Caco-2 (cell line): ENCODE measurements around the gene BBC3. TPM values are rescaled to one million over a fixed set of nuclear protein-coding genes. Genes with fewer than 3 reads are reported as not detected.

Experiments
- BruUV-seq: library from RNA; stranded (reverse); fragments of 400-500 nt; replicated peaks from 2 replicates; lab custom pipeline; 2021; lab: Mats Ljungman, UMichigan
- CTCF ChIA-PET: fragments of 300-600 bp; sonication (Branson Sonifier 250); formaldehyde crosslinking; loops from one replicate; lab custom pipeline; 2022; ENCODE audit warnings: antibody characterized with exemption; lab: Charles Lee
- POLR2A ChIA-PET: fragments of 300-600 bp; sonication (Branson Sonifier 250); formaldehyde crosslinking; loops from one replicate; lab custom pipeline; 2022; ENCODE audit warnings: antibody characterized with exemption; lab: Charles Lee
- DNase-seq, 2 experiments: peaks; one replicate each; pipeline versions ENCODE4 v3.0.0 to v3.0.0-alpha.2; 2020 to 2022
- H3K27me3 ChIP-seq: replicated peaks from 2 replicates; pipeline ENCODE4 v1.6.0; 2011; ENCODE audit warnings: low read length; ENCODE audit not compliant: control insufficient read depth, insufficient read depth
- H3K36me3 ChIP-seq: 2 replicates; pipeline ENCODE4 v1.5.1; 2011; ENCODE audit warnings: low read length; ENCODE audit not compliant: control insufficient read depth, insufficient read depth
- H3K4me1 ChIP-seq: fragments of 250-450 bp; sonication (Bioruptor Pico); 2 replicates; pipeline ENCODE4 v1.5.1; 2020; ENCODE audit warnings: mild to moderate bottlenecking
- H3K4me3 ChIP-seq: 2 replicates; pipeline ENCODE4 v1.5.1; 2011; ENCODE audit warnings: low read depth, mild to moderate bottlenecking, control low read depth, low read length
- H3K9me3 ChIP-seq: fragments of 250-450 bp; sonication (Bioruptor Pico); 2 replicates; pipeline ENCODE4 v1.5.1; 2020; ENCODE audit warnings: mild to moderate bottlenecking, moderate library complexity
- H3K27ac Mint-ChIP-seq: one replicate; pipeline ENCODE4 v1.8.0; 2022; ENCODE audit warnings: mixed read lengths; ENCODE audit not compliant: unreplicated experiment
- H3K27me3 Mint-ChIP-seq: one replicate; pipeline ENCODE4 v1.8.0; 2022; ENCODE audit warnings: mixed read lengths; ENCODE audit not compliant: insufficient read depth, unreplicated experiment
- H3K36me3 Mint-ChIP-seq: one replicate; pipeline ENCODE4 v1.8.0; 2022; ENCODE audit warnings: mild to moderate bottlenecking, mixed read lengths; ENCODE audit not compliant: insufficient read depth, unreplicated experiment
- H3K4me1 Mint-ChIP-seq: one replicate; pipeline ENCODE4 v1.8.0; 2022; ENCODE audit warnings: low read depth, mixed read lengths; ENCODE audit not compliant: unreplicated experiment
- H3K4me3 Mint-ChIP-seq: one replicate; pipeline ENCODE4 v1.8.0; 2022; ENCODE audit warnings: mild to moderate bottlenecking, moderate library complexity, mixed read lengths; ENCODE audit not compliant: unreplicated experiment
- H3K9me3 Mint-ChIP-seq: one replicate; pipeline ENCODE4 v1.8.0; 2022; ENCODE audit warnings: mixed read lengths; ENCODE audit not compliant: unreplicated experiment
- intact Hi-C: fragments of 100-400 bp; cut with micrococcal nuclease; formaldehyde crosslinking; loops from one replicate; pipeline ENCODE4 v1.10.0; 2022; ENCODE audit not compliant: unreplicated experiment
- total RNA-seq: library from RNA; stranded (reverse); gene quantifications from 2 replicates; pipeline ENCODE4 v1.2.3, GENCODE V29; 2022
- TF ChIP-seq, protein P1 (sequence below), 2 experiments: fragments of 200-600 bp in 1 of 2; IDR thresholded peaks; 1 replicate in 1 of 2; 2 replicates in 1 of 2; pipeline versions ENCODE4 v1.5.1 to v1.8.0; 2011 to 2022; ENCODE audit warnings: antibody characterized with exemption in 1 of 2, control low read depth in 1 of 2, inconsistent platforms in 1 of 2, low read depth in 1 of 2, low read length in 1 of 2, mild to moderate bottlenecking in 1 of 2, moderate library complexity in 1 of 2; ENCODE audit not compliant: insufficient read depth in 1 of 2, severe bottlenecking in 1 of 2, unreplicated experiment in 1 of 2

BBC3 gene
- total RNA-seq, 1 experiment from 2014 or later, result 10.5 TPM

DNA sequence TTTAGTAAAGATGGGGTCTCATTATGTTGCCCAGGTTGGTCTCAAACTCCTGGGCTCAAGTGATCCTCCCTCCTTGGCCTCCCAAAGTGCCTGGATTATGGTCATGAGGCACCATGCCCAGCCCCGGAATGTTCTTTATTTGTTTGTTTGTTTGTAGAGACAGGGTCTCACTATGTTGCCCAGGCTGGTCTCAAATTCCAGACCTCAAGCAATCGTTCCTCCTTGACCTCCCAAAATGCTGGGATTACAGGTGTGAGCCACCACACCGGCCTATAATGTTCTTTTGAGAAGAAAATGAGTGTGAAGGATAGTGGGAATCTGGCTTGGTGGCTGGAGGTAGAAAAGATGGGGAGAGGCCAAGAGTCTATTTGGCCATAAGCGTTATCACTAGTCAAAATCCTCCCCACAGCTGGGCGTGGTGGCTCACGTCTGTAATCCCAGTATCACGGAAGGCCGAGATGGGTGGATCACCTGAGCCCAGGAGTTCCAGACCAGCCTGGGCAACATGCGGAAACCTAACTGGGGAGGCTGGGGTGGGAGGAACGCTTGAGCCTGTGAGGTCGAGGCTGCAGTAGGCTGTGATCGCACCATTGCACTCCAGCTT is 5.2 kb upstream of the BBC3 start:
- TF ChIP-seq, protein P1, sequence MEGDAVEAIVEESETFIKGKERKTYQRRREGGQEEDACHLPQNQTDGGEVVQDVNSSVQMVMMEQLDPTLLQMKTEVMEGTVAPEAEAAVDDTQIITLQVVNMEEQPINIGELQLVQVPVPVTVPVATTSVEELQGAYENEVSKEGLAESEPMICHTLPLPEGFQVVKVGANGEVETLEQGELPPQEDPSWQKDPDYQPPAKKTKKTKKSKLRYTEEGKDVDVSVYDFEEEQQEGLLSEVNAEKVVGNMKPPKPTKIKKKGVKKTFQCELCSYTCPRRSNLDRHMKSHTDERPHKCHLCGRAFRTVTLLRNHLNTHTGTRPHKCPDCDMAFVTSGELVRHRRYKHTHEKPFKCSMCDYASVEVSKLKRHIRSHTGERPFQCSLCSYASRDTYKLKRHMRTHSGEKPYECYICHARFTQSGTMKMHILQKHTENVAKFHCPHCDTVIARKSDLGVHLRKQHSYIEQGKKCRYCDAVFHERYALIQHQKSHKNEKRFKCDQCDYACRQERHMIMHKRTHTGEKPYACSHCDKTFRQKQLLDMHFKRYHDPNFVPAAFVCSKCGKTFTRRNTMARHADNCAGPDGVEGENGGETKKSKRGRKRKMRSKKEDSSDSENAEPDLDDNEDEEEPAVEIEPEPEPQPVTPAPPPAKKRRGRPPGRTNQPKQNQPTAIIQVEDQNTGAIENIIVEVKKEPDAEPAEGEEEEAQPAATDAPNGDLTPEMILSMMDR (IDR thresholded peaks at IDR 0.05; ENCODE audit: insufficient read depth in 1 of 2, low read depth in 1 of 2, low read length in 1 of 2, severe bottlenecking in 1 of 2, unreplicated experiment in 1 of 2), result no peak
- no TSS peak for BruUV-seq
- peaks cover 12% of the 10 kb centered on the region for H3K36me3 Mint-ChIP-seq
- H3K27ac Mint-ChIP-seq, result peak overlapping the region; percentile 58
- Histone ChIP-seq H3K9me3 (0 out of 2 replicates have a peak, but pooled peaks cover 3% of the 10 kb centered on the region), H3K4me1 (peaks cover 17% of the 10 kb centered on the region), H3K27me3 (no peaks in the 10 kb centered on the region), H3K36me3 (no peaks in the 10 kb centered on the region), H3K4me3 (no peak overlapping the region)
- no peaks in the 10 kb centered on the region for H3K27me3 Mint-ChIP-seq
- CTCF ChIA-PET, result no interaction called here
- H3K9me3 Mint-ChIP-seq, result no peaks in the 10 kb centered on the region
- DNase-seq, result no peak
- H3K4me3 Mint-ChIP-seq, result no peak overlapping the region
- peaks cover 24% of the 10 kb centered on the region for H3K4me1 Mint-ChIP-seq
- intact Hi-C loops, result no loop called here
- POLR2A ChIA-PET, result no interaction called here

DNA sequence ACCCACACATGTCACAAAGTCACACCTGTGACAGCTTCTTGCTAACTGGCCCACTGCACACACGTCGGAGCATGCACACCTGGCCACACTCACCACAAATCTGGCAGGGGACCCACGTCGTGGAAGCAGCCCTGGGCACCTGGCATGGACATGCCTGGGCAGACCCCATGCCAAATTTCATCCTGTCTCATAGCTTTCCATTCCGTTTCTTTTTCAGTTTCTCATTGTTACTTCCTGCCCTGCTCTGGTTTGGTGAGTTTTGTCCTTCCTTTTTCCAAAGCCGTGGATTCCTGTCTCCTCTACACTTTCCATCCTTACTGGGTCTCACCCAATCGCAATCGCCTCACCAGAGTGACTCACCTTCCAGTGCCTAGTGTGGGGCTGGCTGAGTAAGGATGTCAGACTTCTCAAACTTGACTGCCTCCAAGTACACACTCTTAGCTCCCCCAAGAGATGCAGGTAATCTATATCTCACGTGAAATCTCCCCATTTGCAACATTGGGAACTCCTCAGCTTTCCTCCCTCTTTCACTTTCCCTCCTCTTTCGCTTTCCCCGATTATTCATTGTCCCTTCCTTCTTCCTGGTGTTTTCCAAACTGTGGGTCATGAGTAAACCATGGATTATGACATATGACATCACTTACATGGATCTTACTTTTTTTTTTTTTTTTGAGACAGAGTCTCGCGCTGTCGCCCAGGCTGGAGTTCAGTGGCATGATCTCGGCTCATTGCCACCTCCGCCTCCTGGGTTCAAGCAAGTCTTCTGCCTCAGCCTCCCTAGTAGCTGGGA is 1.6 kb upstream of the BBC3 start:
- peak overlapping the region; percentile 73 for H3K4me3 Mint-ChIP-seq
- H3K9me3 Mint-ChIP-seq, result no peaks in the 10 kb centered on the region
- no TSS peak for BruUV-seq
- Histone ChIP-seq H3K27me3 (no peaks in the 10 kb centered on the region), H3K9me3 (0 out of 2 replicates have a peak, but pooled peaks cover 3% of the 10 kb centered on the region), H3K4me3 (no peak overlapping the region), H3K4me1 (peaks cover 26% of the 10 kb centered on the region), H3K36me3 (no peaks in the 10 kb centered on the region)
- H3K27ac Mint-ChIP-seq, result peak overlapping the region; percentile 77
- peaks cover 24% of the 10 kb centered on the region for H3K4me1 Mint-ChIP-seq
- TF ChIP-seq, protein P1 (IDR thresholded peaks at IDR 0.05; ENCODE audit: insufficient read depth in 1 of 2, low read depth in 1 of 2, low read length in 1 of 2, severe bottlenecking in 1 of 2, unreplicated experiment in 1 of 2), result no peak
- CTCF ChIA-PET, result interaction anchor here (2.5 kb wide), 1 partner anchor 12 kb away, joined by 14 read pairs; no protein-coding TSS in a partner anchor
- intact Hi-C loops, result no loop called here
- POLR2A ChIA-PET, result interaction anchor here (0.6 to 1.4 kb wide), 4 partner anchors 11 to 632 kb away, joined by 3 to 10 read pairs (median 6); no protein-coding TSS in a partner anchor
- H3K36me3 Mint-ChIP-seq, result peaks cover 15% of the 10 kb centered on the region
- no peaks in the 10 kb centered on the region for H3K27me3 Mint-ChIP-seq
- DNase-seq, result no peak
